ENCODE results near the gene TMEM260. TPM values are rescaled to one million over a fixed set of nuclear protein-coding genes. Genes with fewer than 3 reads are reported as not detected.

Gene TMEM260
- 18.6 TPM for total RNA-seq (2013)
- polyA plus RNA-seq (1 to 10 TPM; 7.5 to 8.8 (median 8.3) TPM), polyA minus RNA-seq (14.4 and 21.3 TPM in 2 replicates), total RNA-seq (5.8 to 19.0 (median 14.0) reads per million in 11 experiments)

- under 1% methylated on average over 53 of the region's 60 CpGs for WGBS (ENCODE audit: insufficient coverage)
- H3K4me2 ChIP-seq (replicated peaks; ENCODE audit: extremely low read depth, low read length, poor library complexity, severe bottlenecking), result peak within 1 kb of the TSS; percentile 91
- H3K27me3 ChIP-seq (ENCODE audit: control insufficient read depth in 2 of 2, insufficient read depth in 2 of 2, low read length in 2 of 2), result peaks cover 0 to 2% of the 10 kb centered on the region in 2 donors
- H3K36me3 ChIP-seq (replicated peaks in 1 of 2; ENCODE audit: control insufficient read depth in 1 of 2, insufficient read depth in 2 of 2, low read length in 2 of 2), result no peaks in the 10 kb centered on the region
- H3K4me1 ChIP-seq (ENCODE audit: control insufficient read depth in 1 of 2, insufficient read depth in 2 of 2, low read length in 2 of 2), result peaks cover 13 to 22% of the 10 kb centered on the region in 2 donors
- H3K9me3 ChIP-seq (replicated peaks in 1 of 2; ENCODE audit: control insufficient read depth in 1 of 2, insufficient read depth in 1 of 2, low read length in 2 of 2), result no peaks in the 10 kb centered on the region
- TF ChIP-seq CTCF (IDR thresholded peaks at IDR 0.05), result peak; percentile 99
- peak within 1 kb of the TSS; percentile 89 to 99 (median 91) for H3K4me3 ChIP-seq (replicated peaks in 1 of 3; ENCODE audit: low read depth in 2 of 3, low read length in 3 of 3)
- Mint-ChIP-seq H3K4me3 (peak within 1 kb of the TSS; percentile 86 to 92), H3K27me3 (ENCODE audit: low read depth in 3 of 3) (peaks cover 0 to 4% (median under 1%) of the 10 kb centered on the region in 3 donors), H3K27ac (peak within 1 kb of the TSS; percentile 85 to 99 (median 94)), H3K4me1 (peaks cover 32% of the 10 kb centered on the region), H3K9me3 (peaks cover 0 to 3% (median 0%) of the 10 kb centered on the region in 7 donors), H3K36me3 (peaks cover 0 to 2% of the 10 kb centered on the region in 2 donors)
- H4K20me1 ChIP-seq (ENCODE audit: insufficient read depth, low read length), result peaks cover 35% of the 10 kb centered on the region
- H3K27ac ChIP-seq (ENCODE audit: low read depth in 1 of 2, low read length in 2 of 2), result peak within 1 kb of the TSS; percentile 12 to 91
- H3K9ac ChIP-seq (ENCODE audit: insufficient read depth, low read length, poor library complexity, severe bottlenecking), result peak within 1 kb of the TSS; percentile 96
- intact Hi-C loops (cut with micrococcal nuclease), result no loop called here
- peaks cover 38% of the 10 kb centered on the region for H3K79me2 ChIP-seq (ENCODE audit: insufficient read depth, low read length)
- H2AFZ ChIP-seq (ENCODE audit: insufficient read depth, low read depth, low read length, poor library complexity, severe bottlenecking), result peak within 1 kb of the TSS; percentile 92
- peak; percentile 84 to 85 (median 85) for DNase-seq
Measured at GRCh38 chr14:56579345-56580220, at the start of gene TMEM260. Gene TMEM260 (plus strand): TSS chr14:56579798. CDS start chr14:56579915, 117 bp downstream.

DNA sequence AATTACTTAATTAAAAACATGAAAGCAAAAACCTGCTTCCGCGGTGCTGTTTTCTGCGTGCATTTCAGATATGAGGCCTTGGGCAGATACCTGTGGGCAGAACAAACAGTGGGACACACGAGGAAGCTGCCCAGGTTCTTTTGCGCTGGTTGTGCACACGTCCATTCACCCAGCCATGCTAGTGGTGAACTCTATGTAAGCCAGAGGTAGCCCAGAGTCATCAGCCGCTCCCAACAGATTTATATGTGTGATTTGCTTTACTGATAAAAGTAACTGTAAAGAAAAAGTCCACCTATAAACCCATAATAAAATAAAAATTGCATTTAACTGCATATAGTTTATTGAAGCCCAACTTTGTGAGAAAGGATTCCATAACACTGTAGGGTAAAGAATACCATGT is 47.1 kb upstream of the TMEM260 start:
- Histone ChIP-seq H3K4me2 (replicated peaks; ENCODE audit: extremely low read depth, low read length, poor library complexity, severe bottlenecking) (no peak overlapping the region), H4K20me1 (ENCODE audit: insufficient read depth, low read length) (no peaks in the 10 kb centered on the region), H3K4me3 (replicated peaks in 1 of 3; ENCODE audit: low read depth in 2 of 3, low read length in 3 of 3) (no peak overlapping the region), H3K9ac (ENCODE audit: insufficient read depth, low read length, poor library complexity, severe bottlenecking) (no peak overlapping the region), H3K27ac (ENCODE audit: low read depth in 1 of 2, low read length in 2 of 2) (no peak overlapping the region), H3K9me3 (replicated peaks in 1 of 2; ENCODE audit: control insufficient read depth in 1 of 2, insufficient read depth in 1 of 2, low read length in 2 of 2) (no peaks in the 10 kb centered on the region), H2AFZ (ENCODE audit: insufficient read depth, low read depth, low read length, poor library complexity, severe bottlenecking) (no peak overlapping the region), H3K36me3 (replicated peaks in 1 of 2; ENCODE audit: control insufficient read depth in 1 of 2, insufficient read depth in 2 of 2, low read length in 2 of 2) (no peaks in the 10 kb centered on the region), H3K4me1 (ENCODE audit: control insufficient read depth in 1 of 2, insufficient read depth in 2 of 2, low read length in 2 of 2) (no peaks in the 10 kb centered on the region), H3K79me2 (ENCODE audit: insufficient read depth, low read length) (no peaks in the 10 kb centered on the region), H3K27me3 (ENCODE audit: control insufficient read depth in 2 of 2, insufficient read depth in 2 of 2, low read length in 2 of 2) (no peaks in the 10 kb centered on the region)
- 92% methylated on average over 4 of the region's 7 CpGs for WGBS (ENCODE audit: insufficient coverage)
- no peak for DNase-seq
- H3K4me1 Mint-ChIP-seq, result no peaks in the 10 kb centered on the region
- no peak for TF ChIP-seq CTCF (IDR thresholded peaks at IDR 0.05)
- H3K36me3 Mint-ChIP-seq, result no peaks in the 10 kb centered on the region
- H3K9me3 Mint-ChIP-seq, result no peaks in the 10 kb centered on the region
- peaks cover 0 to 8% (median 7%) of the 10 kb centered on the region in 3 donors for H3K27me3 Mint-ChIP-seq (ENCODE audit: low read depth in 3 of 3)
- intact Hi-C loops (cut with micrococcal nuclease), result no loop called here
- no peak overlapping the region for H3K27ac Mint-ChIP-seq
- no peak overlapping the region for H3K4me3 Mint-ChIP-seq

Measured in CD14-positive monocyte (primary cell).